ENCODE measurements around the gene CDT1.
A peak's percentile ranks its signal among the peaks of the same experiment; 100 is the strongest.
"Not testable (repeated sequence)": the region's sequence is repeated elsewhere in the genome, so short reads cannot be mapped to it uniquely, and the experiment has no call there.

Gene CDT1

GRCh38 chr16:88787579-88788314, 15.8 kb upstream of the CDT1 start:
- no peaks in the 10 kb centered on the region for H3K36me3 ChIP-seq (ENCODE audit: insufficient read depth, low read length)
- peaks cover 10% of the 10 kb centered on the region for H3K4me1 ChIP-seq (ENCODE audit: control insufficient read depth, insufficient read depth, low read length)
- no peak overlapping the region for H3K9ac ChIP-seq (ENCODE audit: low read depth, low read length)
- H3K9me3 ChIP-seq (replicated peaks; ENCODE audit: low read length), result no peaks in the 10 kb centered on the region
- no peak overlapping the region for H3K4me2 ChIP-seq (ENCODE audit: low read length)
- no peak overlapping the region for H3K4me3 ChIP-seq (ENCODE audit: low read length)
- no peaks in the 10 kb centered on the region for H3K27me3 ChIP-seq (ENCODE audit: control insufficient read depth, insufficient read depth, low read length)

- H3K4me3 ChIP-seq (ENCODE audit: low read length); H3K9me3 ChIP-seq (replicated peaks; ENCODE audit: low read length); H3K4me2 ChIP-seq (ENCODE audit: low read length); H3K36me3 ChIP-seq (ENCODE audit: insufficient read depth, low read length); H3K4me1 ChIP-seq (ENCODE audit: control insufficient read depth, insufficient read depth, low read length); H3K9ac ChIP-seq (ENCODE audit: low read depth, low read length); H3K27me3 ChIP-seq (ENCODE audit: control insufficient read depth, insufficient read depth, low read length): not testable (repeated sequence)
These were observed 14.8 kb upstream of the CDT1 start for GRCh38 chr16:88788749-88789148.

GRCh38 chr16:88789594-88789993, 14.0 kb upstream of the CDT1 start:
- Histone ChIP-seq H3K4me2 (ENCODE audit: low read length) (no peak overlapping the region), H3K4me3 (ENCODE audit: low read length) (no peak overlapping the region), H3K4me1 (ENCODE audit: control insufficient read depth, insufficient read depth, low read length) (peaks cover 3% of the 10 kb centered on the region)

GRCh38 chr16:88790312-88791211, 13.0 kb upstream of the CDT1 start:
- Histone ChIP-seq H3K9me3 (replicated peaks; ENCODE audit: low read length) (no peaks in the 10 kb centered on the region), H3K4me1 (ENCODE audit: control insufficient read depth, insufficient read depth, low read length) (peaks cover 3% of the 10 kb centered on the region), H3K9ac (ENCODE audit: low read depth, low read length) (no peak overlapping the region), H3K4me3 (ENCODE audit: low read length) (no peak overlapping the region), H3K36me3 (ENCODE audit: insufficient read depth, low read length) (no peaks in the 10 kb centered on the region), H3K27me3 (ENCODE audit: control insufficient read depth, insufficient read depth, low read length) (no peaks in the 10 kb centered on the region), H3K4me2 (ENCODE audit: low read length) (peak overlapping the region; percentile 37)

More at GRCh38 chr16:88789594-88789993, 14.0 kb upstream of the CDT1 start:
- Histone ChIP-seq H3K9me3 (replicated peaks; ENCODE audit: low read length) (no peaks in the 10 kb centered on the region), H3K36me3 (ENCODE audit: insufficient read depth, low read length) (no peaks in the 10 kb centered on the region), H3K27me3 (ENCODE audit: control insufficient read depth, insufficient read depth, low read length) (no peaks in the 10 kb centered on the region), H3K9ac (ENCODE audit: low read depth, low read length) (no peak overlapping the region)

GRCh38 chr16:88792078-88792550, 11.5 kb upstream of the CDT1 start:
- Histone ChIP-seq H3K4me3 (ENCODE audit: low read length) (no peak overlapping the region), H3K9ac (ENCODE audit: low read depth, low read length) (no peak overlapping the region), H3K36me3 (ENCODE audit: insufficient read depth, low read length) (no peaks in the 10 kb centered on the region), H3K27me3 (ENCODE audit: control insufficient read depth, insufficient read depth, low read length) (no peaks in the 10 kb centered on the region), H3K4me1 (ENCODE audit: control insufficient read depth, insufficient read depth, low read length) (peaks cover 3% of the 10 kb centered on the region), H3K4me2 (ENCODE audit: low read length) (peak overlapping the region; percentile 45), H3K9me3 (replicated peaks; ENCODE audit: low read length) (no peaks in the 10 kb centered on the region)

GRCh38 chr16:88792668-88793250, 10.8 kb upstream of the CDT1 start:
- Histone ChIP-seq H3K9ac (ENCODE audit: low read depth, low read length) (no peak overlapping the region), H3K36me3 (ENCODE audit: insufficient read depth, low read length) (no peaks in the 10 kb centered on the region), H3K4me2 (ENCODE audit: low read length) (peak overlapping the region; percentile 45), H3K27me3 (ENCODE audit: control insufficient read depth, insufficient read depth, low read length) (no peaks in the 10 kb centered on the region), H3K4me1 (ENCODE audit: control insufficient read depth, insufficient read depth, low read length) (peaks cover 3% of the 10 kb centered on the region), H3K4me3 (ENCODE audit: low read length) (no peak overlapping the region), H3K9me3 (replicated peaks; ENCODE audit: low read length) (no peaks in the 10 kb centered on the region)

GRCh38 chr16:88793251-88793954, 10.2 kb upstream of the CDT1 start:
- H3K36me3 ChIP-seq (ENCODE audit: insufficient read depth, low read length), result no peaks in the 10 kb centered on the region
- H3K4me3 ChIP-seq (ENCODE audit: low read length), result no peak overlapping the region
- H3K9ac ChIP-seq (ENCODE audit: low read depth, low read length), result no peak overlapping the region
- peaks cover 3% of the 10 kb centered on the region for H3K4me1 ChIP-seq (ENCODE audit: control insufficient read depth, insufficient read depth, low read length)
- H3K27me3 ChIP-seq (ENCODE audit: control insufficient read depth, insufficient read depth, low read length), result no peaks in the 10 kb centered on the region
- no peak overlapping the region for H3K4me2 ChIP-seq (ENCODE audit: low read length)
- H3K9me3 ChIP-seq (replicated peaks; ENCODE audit: low read length), result no peaks in the 10 kb centered on the region

- Histone ChIP-seq H3K4me3 (ENCODE audit: low read length) (no peak overlapping the region), H3K4me1 (ENCODE audit: control insufficient read depth, insufficient read depth, low read length) (no peaks in the 10 kb centered on the region), H3K36me3 (ENCODE audit: insufficient read depth, low read length) (no peaks in the 10 kb centered on the region)
These were observed 7.3 kb upstream of the CDT1 start for GRCh38 chr16:88796278-88796677.

GRCh38 chr16:88798073-88798472, 5.5 kb upstream of the CDT1 start:
- H3K36me3 ChIP-seq (ENCODE audit: insufficient read depth, low read length), result no peaks in the 10 kb centered on the region
- H3K27me3 ChIP-seq (ENCODE audit: control insufficient read depth, insufficient read depth, low read length), result no peaks in the 10 kb centered on the region
- no peak overlapping the region for H3K9ac ChIP-seq (ENCODE audit: low read depth, low read length)
- H3K4me3 ChIP-seq (ENCODE audit: low read length), result no peak overlapping the region
- H3K9me3 ChIP-seq (replicated peaks; ENCODE audit: low read length), result no peaks in the 10 kb centered on the region
- no peaks in the 10 kb centered on the region for H3K4me1 ChIP-seq (ENCODE audit: control insufficient read depth, insufficient read depth, low read length)
- H3K4me2 ChIP-seq (ENCODE audit: low read length), result no peak overlapping the region

More at GRCh38 chr16:88796278-88796677, 7.3 kb upstream of the CDT1 start:
- Histone ChIP-seq H3K27me3 (ENCODE audit: control insufficient read depth, insufficient read depth, low read length) (no peaks in the 10 kb centered on the region), H3K9me3 (replicated peaks; ENCODE audit: low read length) (no peaks in the 10 kb centered on the region), H3K4me2 (ENCODE audit: low read length) (no peak overlapping the region), H3K9ac (ENCODE audit: low read depth, low read length) (no peak overlapping the region)

GRCh38 chr16:88798772-88799455, 4.7 kb upstream of the CDT1 start:
- no peaks in the 10 kb centered on the region for H3K27me3 ChIP-seq (ENCODE audit: control insufficient read depth, insufficient read depth, low read length)
- H3K4me1 ChIP-seq (ENCODE audit: control insufficient read depth, insufficient read depth, low read length), result no peaks in the 10 kb centered on the region
- no peak overlapping the region for H3K9ac ChIP-seq (ENCODE audit: low read depth, low read length)
- H3K4me2 ChIP-seq (ENCODE audit: low read length), result no peak overlapping the region
- no peak overlapping the region for H3K4me3 ChIP-seq (ENCODE audit: low read length)
- no peaks in the 10 kb centered on the region for H3K36me3 ChIP-seq (ENCODE audit: insufficient read depth, low read length)
- H3K9me3 ChIP-seq (replicated peaks; ENCODE audit: low read length), result no peaks in the 10 kb centered on the region

All from skeletal muscle satellite cell (primary cell).